DMS 273 treated with DMSO at 0.1 percent for 48 hours (cell line): ENCODE data around the gene TRIB2.
"Not testable (repeated sequence)": the region's sequence is repeated elsewhere in the genome, so short reads cannot be mapped to it uniquely, and the experiment has no call there.

ENCODE experiments used
- DNase-seq: peaks from one replicate; lab custom pipeline; 2025; lab: John Stamatoyannopoulos, UW

Gene TRIB2

GRCh38 chr2:12716282-12717190 is at the start of gene TRIB2:
TSS of gene TRIB2 (plus strand) at chr2:12716936. CDS start at chr2:12718308, 1,372 bp downstream.
- peak; percentile 65 for DNase-seq

GRCh38 chr2:12669036-12669435 is 47.7 kb upstream of the TRIB2 start:
- DNase-seq: no peak

GRCh38 chr2:12672711-12673315 is 43.9 kb upstream of the TRIB2 start:
- DNase-seq: no peak

- no peak for DNase-seq
Measured at GRCh38 chr2:12674644-12675328, 42.0 kb upstream of the TRIB2 start.

GRCh38 chr2:12675352-12675795 is 41.4 kb upstream of the TRIB2 start:
- DNase-seq: no peak

GRCh38 chr2:12675801-12676200 is 40.9 kb upstream of the TRIB2 start:
- DNase-seq: no peak

- no peak for DNase-seq
Measured at GRCh38 chr2:12676771-12677170, 40.0 kb upstream of the TRIB2 start.

- DNase-seq: no peak
Measured at GRCh38 chr2:12678186-12678585, 38.5 kb upstream of the TRIB2 start.

- no peak for DNase-seq
Measured at GRCh38 chr2:12679550-12680072, 37.1 kb upstream of the TRIB2 start.

GRCh38 chr2:12680115-12680514 is 36.6 kb upstream of the TRIB2 start:
- not testable (repeated sequence) for DNase-seq

- DNase-seq: no peak
Measured at GRCh38 chr2:12682017-12682416, 34.7 kb upstream of the TRIB2 start.

- DNase-seq: no peak
Measured at GRCh38 chr2:12683457-12684100, 33.2 kb upstream of the TRIB2 start.

- DNase-seq: no peak
Measured at GRCh38 chr2:12684471-12684936, 32.2 kb upstream of the TRIB2 start.

- no peak for DNase-seq
Measured at GRCh38 chr2:12685145-12685544, 31.6 kb upstream of the TRIB2 start.

- no peak for DNase-seq
Measured at GRCh38 chr2:12685956-12686355, 30.8 kb upstream of the TRIB2 start.

- DNase-seq: no peak
Measured at GRCh38 chr2:12686708-12687283, 29.9 kb upstream of the TRIB2 start.

- DNase-seq: no peak
Measured at GRCh38 chr2:12688091-12688490, 28.6 kb upstream of the TRIB2 start.

- no peak for DNase-seq
Measured at GRCh38 chr2:12688893-12689292, 27.8 kb upstream of the TRIB2 start.

GRCh38 chr2:12693509-12693908 is 23.2 kb upstream of the TRIB2 start:
- DNase-seq: no peak

GRCh38 chr2:12694990-12695774 is 21.6 kb upstream of the TRIB2 start:
- DNase-seq: no peak

GRCh38 chr2:12697617-12698016 is 19.1 kb upstream of the TRIB2 start:
- no peak for DNase-seq
